GM12892 (cell line): ENCODE results near the gene DENND5B.

Source experiments
- DNase-seq: peaks from one replicate; pipeline ENCODE4 v3.0.0; 2011; ENCODE audit not compliant: insufficient read length
- FAIRE-seq: peaks from 2 replicates; lab custom pipeline; 2011; peaks lifted over from hg19 to GRCh38; lab: Jason Lieb, UNC
- POLR2A ChIP-seq: IDR thresholded peaks from 2 replicates; pipeline ENCODE4 v1.6.1; 2011; ENCODE audit warnings: low read depth, low read length, control low read depth
- POLR2AphosphoS5 ChIP-seq: IDR thresholded peaks from 2 replicates; pipeline ENCODE4 v1.6.1; 2011; ENCODE audit warnings: low read depth, low read length, control low read depth
- TAF1 ChIP-seq: IDR thresholded peaks from 2 replicates; pipeline ENCODE4 v1.6.1; 2011; ENCODE audit warnings: low read depth, mild to moderate bottlenecking, control low read depth, low read length, borderline replicate concordance

DENND5B gene

GRCh38 chr12:31474751-31475150, 116.2 kb downstream of the DENND5B start:
- no peak for DNase-seq
- FAIRE-seq: no peak
- no peak for TF ChIP-seq POLR2AphosphoS5

GRCh38 chr12:31471823-31472222, 119.1 kb downstream of the DENND5B start:
- no peak for DNase-seq
- TF ChIP-seq POLR2AphosphoS5 (no peak), POLR2A (no peak)
- FAIRE-seq: no peak

GRCh38 chr12:31471051-31471450, 119.9 kb downstream of the DENND5B start:
- FAIRE-seq (no peak), DNase-seq (no peak)
- TF ChIP-seq TAF1 (no peak), POLR2AphosphoS5 (no peak), POLR2A (no peak)

- no peak for DNase-seq
- no peak for FAIRE-seq
- TF ChIP-seq TAF1 (no peak), POLR2A (no peak), POLR2AphosphoS5 (no peak)
Observed at GRCh38 chr12:31470459-31470858, 120.5 kb downstream of the DENND5B start.

GRCh38 chr12:31466768-31467167, 124.2 kb downstream of the DENND5B start:
- TF ChIP-seq TAF1 (no peak), POLR2A (no peak), POLR2AphosphoS5 (no peak)
- DNase-seq (no peak), FAIRE-seq (no peak)

- TF ChIP-seq POLR2AphosphoS5 (no peak), TAF1 (no peak), POLR2A (no peak)
- FAIRE-seq (no peak), DNase-seq (no peak)
Observed at GRCh38 chr12:31465002-31465401, 125.9 kb downstream of the DENND5B start.

- DNase-seq (no peak), FAIRE-seq (no peak)
- TF ChIP-seq TAF1: no peak
- TF ChIP-seq POLR2A: no peak
- TF ChIP-seq POLR2AphosphoS5: no peak
Observed at GRCh38 chr12:31460024-31460423, 130.9 kb downstream of the DENND5B start.

- DNase-seq (no peak), FAIRE-seq (no peak)
- TF ChIP-seq POLR2AphosphoS5: no peak
- no peak for TF ChIP-seq POLR2A
- no peak for TF ChIP-seq TAF1
Observed at GRCh38 chr12:31456562-31456961, 134.4 kb downstream of the DENND5B start.

GRCh38 chr12:31444736-31445135, 146.2 kb downstream of the DENND5B start:
- DNase-seq (no peak), FAIRE-seq (no peak)
- TF ChIP-seq POLR2AphosphoS5 (no peak), POLR2A (no peak), TAF1 (no peak)

- FAIRE-seq (no peak), DNase-seq (no peak)
- no peak for TF ChIP-seq TAF1
- no peak for TF ChIP-seq POLR2AphosphoS5
Observed at GRCh38 chr12:31440586-31440985, 150.3 kb downstream of the DENND5B start.

- no peak for DNase-seq
- FAIRE-seq: no peak
- TF ChIP-seq POLR2A (no peak), TAF1 (no peak), POLR2AphosphoS5 (no peak)
Observed at GRCh38 chr12:31440134-31440533, 150.8 kb downstream of the DENND5B start.

- no peak for TF ChIP-seq TAF1
- no peak for TF ChIP-seq POLR2AphosphoS5
- TF ChIP-seq POLR2A: no peak
- no peak for DNase-seq
- FAIRE-seq: no peak
Observed at GRCh38 chr12:31431721-31432240, 159.2 kb downstream of the DENND5B start.

- no peak for FAIRE-seq
- TF ChIP-seq POLR2AphosphoS5: no peak
- TF ChIP-seq POLR2A: no peak
- TF ChIP-seq TAF1: no peak
- no peak for DNase-seq
Observed at GRCh38 chr12:31423405-31423804, 167.5 kb downstream of the DENND5B start.
